ENCODE measurements around the gene IQCN. TPM values are rescaled to one million over a fixed set of nuclear protein-coding genes. Genes with fewer than 3 reads are reported as not detected.

The IQCN gene
- total and polyA plus RNA-seq, 10 of the 15 experiments (the other 5 are each of a cell fraction or from before 2014, with no cell fraction given), result 0.01 to 0.54 (median 0.23) TPM; not detected in 3

GRCh38 chr19:18219911-18220631, 54.2 kb downstream of the IQCN start:
- intact Hi-C loops (cut with micrococcal nuclease; ENCODE audit: unreplicated experiment) (no loop called here), in situ Hi-C loops (cut with MboI) (no loop called here)
- RAD21 ChIA-PET (ENCODE audit: unreplicated experiment), result interaction anchor here (0.7 kb wide), 1 partner anchor 31 kb away, joined by 3 read pairs; no protein-coding TSS in a partner anchor
- Histone ChIP-seq H3K36me3 (ENCODE audit: control insufficient read depth in 2 of 2, insufficient read depth in 2 of 2, low read length in 1 of 2) (no peaks in the 10 kb centered on the region), H3K27ac (ENCODE audit: control insufficient read depth, insufficient read depth) (no peak overlapping the region), H3K4me2 (ENCODE audit: control insufficient read depth, insufficient read depth) (no peak overlapping the region), H3K9me3 (replicated peaks; ENCODE audit: control insufficient read depth, insufficient read depth, low read length) (no peaks in the 10 kb centered on the region; the same call in 2 of the 3 replicates), H4K20me1 (ENCODE audit: control insufficient read depth, insufficient read depth) (no peaks in the 10 kb centered on the region), H2AFZ (ENCODE audit: control insufficient read depth, low read depth, low read length) (no peak overlapping the region), H3K27me3 (replicated peaks in 1 of 2; ENCODE audit: control insufficient read depth in 2 of 2, insufficient read depth in 2 of 2, low read length in 1 of 2) (peaks cover 0 to 4% of the 10 kb centered on the region in 2 experiments; a peak in 2 of 4 replicates), H3K79me2 (ENCODE audit: control insufficient read depth, insufficient read depth, low read length) (no peaks in the 10 kb centered on the region), H3K4me1 (ENCODE audit: control insufficient read depth, insufficient read depth, low read length) (peaks cover 8% of the 10 kb centered on the region), H3K9ac (ENCODE audit: control insufficient read depth, insufficient read depth, low read length) (no peak overlapping the region), H3K4me3 (no peak overlapping the region)
- 73% methylated on average over 28 of the region's 28 CpGs for whole genome bisulfite sequencing (ENCODE audit: insufficient coverage, insufficient replicate concordance, low lambda C conversion rate, missing lambda C conversion rate)
- no TSS peak for BruUV-seq (replicated peaks)
- POLR2A ChIA-PET, result interaction anchor here (0.6 to 1.7 kb wide), 2 partner anchors 17 to 36 kb away, joined by 3 to 4 read pairs; partner anchors contain the start of gene RAB3A
- CTCF ChIA-PET, result interaction anchor here (0.7 to 1.9 kb wide), 4 partner anchors 11 to 109 kb away, joined by 3 to 7 read pairs (median 6); partner anchors contain the start of gene JUND
- no peak for FAIRE-seq
- DNase-seq (ENCODE audit: low read depth, low spot score), result no peak
- SMC1A ChIA-PET (ENCODE audit: uncharacterized antibody, unreplicated experiment), result interaction anchor here (0.7 to 2.2 kb wide), 4 partner anchors 15 to 36 kb away, joined by 3 to 7 read pairs (median 4); a partner anchor contains a TSS
- TF ChIP-seq EGR1 (IDR thresholded peaks at IDR 0.05; ENCODE audit: borderline replicate concordance in 1 of 2, low read depth in 2 of 2, low read length in 2 of 2) (no peak), NFIC (IDR thresholded peaks at IDR 0.05; ENCODE audit: low read depth, low read length) (no peak), JUNB (IDR thresholded peaks at IDR 0.05) (no peak), TCF3 (IDR thresholded peaks at IDR 0.05; ENCODE audit: borderline replicate concordance, insufficient read depth, low read depth, low read length) (no peak), HDGF (IDR thresholded peaks at IDR 0.05) (no peak), GATAD2B (conservative IDR thresholded peaks at IDR 0.05; ENCODE audit: low read depth) (no peak), TBL1XR1 (IDR thresholded peaks at IDR 0.05; ENCODE audit: low read depth, low read length) (no peak), RAD51 (IDR thresholded peaks at IDR 0.05) (no peak), ZNF274 (IDR thresholded peaks at IDR 0.05; ENCODE audit: insufficient read depth, insufficient read length) (no peak), CHD4 (IDR thresholded peaks at IDR 0.05) (no peak), FOXK2 (IDR thresholded peaks at IDR 0.05) (no peak), NFYA (IDR thresholded peaks at IDR 0.05; ENCODE audit: borderline replicate concordance, low read depth, low read length) (no peak), SPI1 (IDR thresholded peaks at IDR 0.05; ENCODE audit: borderline replicate concordance, insufficient read depth, low read depth, low read length) (no peak), NR2F1 (conservative IDR thresholded peaks at IDR 0.05) (no peak), ZNF384 (IDR thresholded peaks at IDR 0.05; ENCODE audit: borderline replicate concordance, low read depth, low read length) (no peak)
- TF ChIP-seq, protein P1, sequence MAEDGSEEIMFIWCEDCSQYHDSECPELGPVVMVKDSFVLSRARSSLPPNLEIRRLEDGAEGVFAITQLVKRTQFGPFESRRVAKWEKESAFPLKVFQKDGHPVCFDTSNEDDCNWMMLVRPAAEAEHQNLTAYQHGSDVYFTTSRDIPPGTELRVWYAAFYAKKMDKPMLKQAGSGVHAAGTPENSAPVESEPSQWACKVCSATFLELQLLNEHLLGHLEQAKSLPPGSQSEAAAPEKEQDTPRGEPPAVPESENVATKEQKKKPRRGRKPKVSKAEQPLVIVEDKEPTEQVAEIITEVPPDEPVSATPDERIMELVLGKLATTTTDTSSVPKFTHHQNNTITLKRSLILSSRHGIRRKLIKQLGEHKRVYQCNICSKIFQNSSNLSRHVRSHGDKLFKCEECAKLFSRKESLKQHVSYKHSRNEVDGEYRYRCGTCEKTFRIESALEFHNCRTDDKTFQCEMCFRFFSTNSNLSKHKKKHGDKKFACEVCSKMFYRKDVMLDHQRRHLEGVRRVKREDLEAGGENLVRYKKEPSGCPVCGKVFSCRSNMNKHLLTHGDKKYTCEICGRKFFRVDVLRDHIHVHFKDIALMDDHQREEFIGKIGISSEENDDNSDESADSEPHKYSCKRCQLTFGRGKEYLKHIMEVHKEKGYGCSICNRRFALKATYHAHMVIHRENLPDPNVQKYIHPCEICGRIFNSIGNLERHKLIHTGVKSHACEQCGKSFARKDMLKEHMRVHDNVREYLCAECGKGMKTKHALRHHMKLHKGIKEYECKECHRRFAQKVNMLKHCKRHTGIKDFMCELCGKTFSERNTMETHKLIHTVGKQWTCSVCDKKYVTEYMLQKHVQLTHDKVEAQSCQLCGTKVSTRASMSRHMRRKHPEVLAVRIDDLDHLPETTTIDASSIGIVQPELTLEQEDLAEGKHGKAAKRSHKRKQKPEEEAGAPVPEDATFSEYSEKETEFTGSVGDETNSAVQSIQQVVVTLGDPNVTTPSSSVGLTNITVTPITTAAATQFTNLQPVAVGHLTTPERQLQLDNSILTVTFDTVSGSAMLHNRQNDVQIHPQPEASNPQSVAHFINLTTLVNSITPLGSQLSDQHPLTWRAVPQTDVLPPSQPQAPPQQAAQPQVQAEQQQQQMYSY (CRISPR knock-in tag; IDR thresholded peaks at IDR 0.05), result no peak
- TF ChIP-seq, protein P2, sequence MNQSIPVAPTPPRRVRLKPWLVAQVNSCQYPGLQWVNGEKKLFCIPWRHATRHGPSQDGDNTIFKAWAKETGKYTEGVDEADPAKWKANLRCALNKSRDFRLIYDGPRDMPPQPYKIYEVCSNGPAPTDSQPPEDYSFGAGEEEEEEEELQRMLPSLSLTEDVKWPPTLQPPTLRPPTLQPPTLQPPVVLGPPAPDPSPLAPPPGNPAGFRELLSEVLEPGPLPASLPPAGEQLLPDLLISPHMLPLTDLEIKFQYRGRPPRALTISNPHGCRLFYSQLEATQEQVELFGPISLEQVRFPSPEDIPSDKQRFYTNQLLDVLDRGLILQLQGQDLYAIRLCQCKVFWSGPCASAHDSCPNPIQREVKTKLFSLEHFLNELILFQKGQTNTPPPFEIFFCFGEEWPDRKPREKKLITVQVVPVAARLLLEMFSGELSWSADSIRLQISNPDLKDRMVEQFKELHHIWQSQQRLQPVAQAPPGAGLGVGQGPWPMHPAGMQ (IDR thresholded peaks at IDR 0.05; ENCODE audit: borderline replicate concordance), result no peak
- ATAC-seq, result no peak
